ENCODE results near the gene GRIA4. TPM values are rescaled to one million over a fixed set of nuclear protein-coding genes. Genes with fewer than 3 reads are reported as not detected.
"Not testable (repeated sequence)": the region's sequence is repeated elsewhere in the genome, so short reads cannot be mapped to it uniquely, and the experiment has no call there.

Gene GRIA4
- total and polyA plus RNA-seq, 2 donors (not counting 1 experiment from before 2014, with no cell fraction given), result 0.15 to 0.50 TPM

DNA sequence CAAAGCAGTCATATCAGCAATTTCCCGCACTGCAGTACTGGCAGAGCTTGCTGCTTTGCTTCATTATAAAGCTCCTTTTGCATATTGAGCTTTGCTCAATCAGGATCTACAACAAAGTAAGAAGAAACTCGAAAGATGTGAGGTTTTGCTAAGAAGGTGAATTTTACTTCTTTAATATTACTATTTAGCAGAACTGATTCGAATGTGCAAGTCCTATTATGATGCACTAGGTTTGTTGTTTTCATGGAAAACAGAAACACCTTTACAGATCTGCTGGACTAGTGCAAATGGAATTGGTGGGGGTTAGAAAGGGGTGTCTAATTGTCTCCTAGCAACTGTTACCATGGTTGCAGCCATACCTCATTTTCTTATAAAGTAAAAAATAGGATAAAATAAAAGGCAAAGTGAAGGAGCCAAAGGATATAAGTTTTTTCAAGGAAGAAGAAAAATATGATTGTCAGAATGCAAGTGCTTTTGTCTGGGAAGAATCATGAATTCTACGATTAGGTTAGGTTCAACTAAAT, 259.0 kb downstream of the GRIA4 start:
- H3K36me3 ChIP-seq (ENCODE audit: control insufficient read depth, insufficient read depth, low read length), result no peaks in the 10 kb centered on the region
- H3K4me3 ChIP-seq (replicated peaks in 1 of 4; ENCODE audit: control extremely low read depth in 1 of 4, insufficient read depth in 1 of 4, low read depth in 3 of 4, low read length in 4 of 4), result no peak overlapping the region
- no peak overlapping the region for H2AFZ ChIP-seq (ENCODE audit: low read length)
- H3K9ac ChIP-seq (ENCODE audit: insufficient read depth, low read length), result no peak overlapping the region
- no peaks in the 10 kb centered on the region for H3K79me2 ChIP-seq (ENCODE audit: control insufficient read depth, insufficient read depth, low read length)
- no peak overlapping the region for H3K4me2 ChIP-seq (ENCODE audit: extremely low read depth, insufficient read depth, low read length)
- no peak for DNase-seq (ENCODE audit: low read depth in 2 of 2)
- H3K27me3 ChIP-seq (ENCODE audit: control insufficient read depth, insufficient read depth, low read length), result no peaks in the 10 kb centered on the region
- H3K9me3 ChIP-seq (ENCODE audit: control insufficient read depth, insufficient read depth, low read depth, low read length), result no peaks in the 10 kb centered on the region
- H3K4me1 ChIP-seq (ENCODE audit: control insufficient read depth, extremely low read depth, insufficient read depth, low read length), result no peaks in the 10 kb centered on the region
- no peak overlapping the region for H3K27ac ChIP-seq (ENCODE audit: insufficient read depth, low read length)
- H4K20me1 ChIP-seq (ENCODE audit: control insufficient read depth, extremely low read depth, insufficient read depth, low read length), result no peaks in the 10 kb centered on the region
- TF ChIP-seq, protein P1, sequence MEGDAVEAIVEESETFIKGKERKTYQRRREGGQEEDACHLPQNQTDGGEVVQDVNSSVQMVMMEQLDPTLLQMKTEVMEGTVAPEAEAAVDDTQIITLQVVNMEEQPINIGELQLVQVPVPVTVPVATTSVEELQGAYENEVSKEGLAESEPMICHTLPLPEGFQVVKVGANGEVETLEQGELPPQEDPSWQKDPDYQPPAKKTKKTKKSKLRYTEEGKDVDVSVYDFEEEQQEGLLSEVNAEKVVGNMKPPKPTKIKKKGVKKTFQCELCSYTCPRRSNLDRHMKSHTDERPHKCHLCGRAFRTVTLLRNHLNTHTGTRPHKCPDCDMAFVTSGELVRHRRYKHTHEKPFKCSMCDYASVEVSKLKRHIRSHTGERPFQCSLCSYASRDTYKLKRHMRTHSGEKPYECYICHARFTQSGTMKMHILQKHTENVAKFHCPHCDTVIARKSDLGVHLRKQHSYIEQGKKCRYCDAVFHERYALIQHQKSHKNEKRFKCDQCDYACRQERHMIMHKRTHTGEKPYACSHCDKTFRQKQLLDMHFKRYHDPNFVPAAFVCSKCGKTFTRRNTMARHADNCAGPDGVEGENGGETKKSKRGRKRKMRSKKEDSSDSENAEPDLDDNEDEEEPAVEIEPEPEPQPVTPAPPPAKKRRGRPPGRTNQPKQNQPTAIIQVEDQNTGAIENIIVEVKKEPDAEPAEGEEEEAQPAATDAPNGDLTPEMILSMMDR (conservative IDR thresholded peaks at IDR 0.05 in 1 of 2, IDR thresholded peaks at IDR 0.05 in 1 of 2; ENCODE audit: low read depth in 1 of 2, low read length in 2 of 2), result no peak
- no peak for TF ChIP-seq EZH2 (IDR thresholded peaks at IDR 0.05; ENCODE audit: low read length, missing control alignments)

DNA sequence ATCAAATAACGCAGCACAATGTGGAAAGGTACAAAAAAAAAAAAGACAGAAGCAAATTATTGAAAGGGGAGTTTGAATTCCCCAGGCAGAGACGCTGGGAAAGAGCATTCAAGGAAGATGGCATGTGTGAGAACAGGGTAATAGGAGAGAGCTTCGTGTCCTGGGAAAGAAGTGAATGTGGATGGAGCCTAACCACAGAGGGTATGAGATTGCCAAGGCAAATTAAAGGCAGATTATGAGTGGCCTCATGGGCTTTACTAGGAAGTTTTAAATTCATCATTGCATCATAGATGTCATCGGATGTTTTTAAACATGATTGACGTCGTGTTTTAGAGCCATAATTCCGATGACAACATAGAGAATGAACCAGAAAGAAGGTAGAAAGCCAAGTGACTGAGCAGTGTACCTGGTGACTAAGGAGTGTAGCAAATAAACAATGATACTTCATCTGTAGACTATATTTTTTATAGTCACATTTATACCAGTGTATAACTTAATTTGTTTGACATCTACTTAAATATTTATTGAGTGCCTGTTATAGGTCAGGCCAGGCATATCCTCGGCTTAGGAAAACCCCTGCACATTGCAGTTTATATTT, 260.7 kb downstream of the GRIA4 start:
- Histone ChIP-seq H3K9ac (ENCODE audit: insufficient read depth, low read length) (no peak overlapping the region), H3K4me3 (replicated peaks in 1 of 4; ENCODE audit: control extremely low read depth in 1 of 4, insufficient read depth in 1 of 4, low read depth in 3 of 4, low read length in 4 of 4) (no peak overlapping the region), H3K9me3 (ENCODE audit: control insufficient read depth, insufficient read depth, low read depth, low read length) (no peaks in the 10 kb centered on the region), H4K20me1 (ENCODE audit: control insufficient read depth, extremely low read depth, insufficient read depth, low read length) (no peaks in the 10 kb centered on the region), H3K4me1 (ENCODE audit: control insufficient read depth, extremely low read depth, insufficient read depth, low read length) (no peaks in the 10 kb centered on the region), H3K4me2 (ENCODE audit: extremely low read depth, insufficient read depth, low read length) (no peak overlapping the region), H3K27me3 (ENCODE audit: control insufficient read depth, insufficient read depth, low read length) (no peaks in the 10 kb centered on the region), H3K79me2 (ENCODE audit: control insufficient read depth, insufficient read depth, low read length) (no peaks in the 10 kb centered on the region), H2AFZ (ENCODE audit: low read length) (no peak overlapping the region), H3K36me3 (ENCODE audit: control insufficient read depth, insufficient read depth, low read length) (no peaks in the 10 kb centered on the region), H3K27ac (ENCODE audit: insufficient read depth, low read length) (no peak overlapping the region)
- TF ChIP-seq EZH2 (IDR thresholded peaks at IDR 0.05; ENCODE audit: low read length, missing control alignments), result no peak
- TF ChIP-seq, protein P1 (conservative IDR thresholded peaks at IDR 0.05 in 1 of 2, IDR thresholded peaks at IDR 0.05 in 1 of 2; ENCODE audit: low read depth in 1 of 2, low read length in 2 of 2), result no peak
- no peak for DNase-seq (ENCODE audit: low read depth in 2 of 2)

DNA sequence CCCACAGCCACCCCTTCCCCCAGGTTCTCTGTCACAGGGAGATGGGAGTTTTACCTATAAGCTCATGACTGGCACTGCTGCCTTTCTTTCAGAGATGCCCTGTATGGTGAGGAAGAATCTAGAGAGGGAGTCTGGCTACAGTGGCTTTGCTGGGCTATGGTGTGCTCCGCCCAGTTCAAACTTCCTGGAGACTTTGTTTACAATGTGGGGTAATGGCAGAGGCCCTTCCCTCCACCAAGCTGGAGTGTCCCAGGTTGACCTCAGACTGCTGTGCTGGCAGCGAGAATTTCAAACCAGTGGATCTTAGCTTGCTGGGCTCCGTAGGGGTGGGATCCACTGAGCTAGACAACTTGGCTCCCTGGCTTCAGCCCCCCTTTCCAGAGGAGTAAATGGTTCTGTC, 268.6 kb downstream of the GRIA4 start:
- no peak overlapping the region for H2AFZ ChIP-seq (ENCODE audit: low read length)

DNA sequence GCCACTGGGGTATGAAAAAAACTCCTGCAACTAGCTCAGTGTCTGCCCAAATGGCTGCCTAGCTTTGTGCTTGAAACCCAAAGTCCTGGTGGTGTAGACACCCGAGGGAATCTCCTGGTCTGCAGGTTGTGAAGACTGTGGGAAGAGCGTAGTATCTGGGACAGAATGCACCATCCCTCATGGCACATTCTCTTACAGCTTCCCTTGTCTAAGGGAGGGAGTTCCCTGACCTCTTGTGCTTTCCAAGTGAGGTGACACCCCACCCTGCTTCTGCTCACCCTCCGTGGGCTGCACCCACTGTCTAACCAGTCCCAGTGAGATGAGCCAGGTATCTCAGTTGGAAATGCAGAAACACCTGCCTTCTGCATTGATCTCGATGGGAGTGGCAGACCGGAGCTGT, 269.1 kb downstream of the GRIA4 start:
- H3K27ac ChIP-seq (ENCODE audit: insufficient read depth, low read length); H3K36me3 ChIP-seq (ENCODE audit: control insufficient read depth, insufficient read depth, low read length); H3K4me3 ChIP-seq (replicated peaks in 1 of 4; ENCODE audit: control extremely low read depth in 1 of 4, insufficient read depth in 1 of 4, low read depth in 3 of 4, low read length in 4 of 4); H3K4me2 ChIP-seq (ENCODE audit: extremely low read depth, insufficient read depth, low read length); H3K9me3 ChIP-seq (ENCODE audit: control insufficient read depth, insufficient read depth, low read depth, low read length); H4K20me1 ChIP-seq (ENCODE audit: control insufficient read depth, extremely low read depth, insufficient read depth, low read length); H3K4me1 ChIP-seq (ENCODE audit: control insufficient read depth, extremely low read depth, insufficient read depth, low read length); H2AFZ ChIP-seq (ENCODE audit: low read length); H3K9ac ChIP-seq (ENCODE audit: insufficient read depth, low read length); H3K79me2 ChIP-seq (ENCODE audit: control insufficient read depth, insufficient read depth, low read length); H3K27me3 ChIP-seq (ENCODE audit: control insufficient read depth, insufficient read depth, low read length); DNase-seq (ENCODE audit: low read depth in 2 of 2): not testable (repeated sequence)

More for the DNA sequence above, 268.6 kb downstream of the GRIA4 start:
- Histone ChIP-seq H3K36me3 (ENCODE audit: control insufficient read depth, insufficient read depth, low read length) (no peaks in the 10 kb centered on the region), H3K27ac (ENCODE audit: insufficient read depth, low read length) (no peak overlapping the region), H3K27me3 (ENCODE audit: control insufficient read depth, insufficient read depth, low read length) (no peaks in the 10 kb centered on the region), H3K9me3 (ENCODE audit: control insufficient read depth, insufficient read depth, low read depth, low read length) (no peaks in the 10 kb centered on the region), H3K9ac (ENCODE audit: insufficient read depth, low read length) (no peak overlapping the region), H3K79me2 (ENCODE audit: control insufficient read depth, insufficient read depth, low read length) (no peaks in the 10 kb centered on the region), H3K4me3 (replicated peaks in 1 of 4; ENCODE audit: control extremely low read depth in 1 of 4, insufficient read depth in 1 of 4, low read depth in 3 of 4, low read length in 4 of 4) (no peak overlapping the region), H3K4me1 (ENCODE audit: control insufficient read depth, extremely low read depth, insufficient read depth, low read length) (no peaks in the 10 kb centered on the region), H4K20me1 (ENCODE audit: control insufficient read depth, extremely low read depth, insufficient read depth, low read length) (no peaks in the 10 kb centered on the region), H3K4me2 (ENCODE audit: extremely low read depth, insufficient read depth, low read length) (no peak overlapping the region)
- DNase-seq (ENCODE audit: low read depth in 2 of 2), result no peak
- TF ChIP-seq, protein P1 (conservative IDR thresholded peaks at IDR 0.05 in 1 of 2, IDR thresholded peaks at IDR 0.05 in 1 of 2; ENCODE audit: low read depth in 1 of 2, low read length in 2 of 2), result no peak
- no peak for TF ChIP-seq EZH2 (IDR thresholded peaks at IDR 0.05; ENCODE audit: low read length, missing control alignments)

Measured in fibroblast of lung (primary cell).